ENCODE measurements around the gene SFXN2.
A peak's percentile ranks its signal among the peaks of the same experiment; 100 is the strongest.
"Not testable (repeated sequence)": the region's sequence is repeated elsewhere in the genome, so short reads cannot be mapped to it uniquely, and the experiment has no call there.

The SFXN2 gene

DNA sequence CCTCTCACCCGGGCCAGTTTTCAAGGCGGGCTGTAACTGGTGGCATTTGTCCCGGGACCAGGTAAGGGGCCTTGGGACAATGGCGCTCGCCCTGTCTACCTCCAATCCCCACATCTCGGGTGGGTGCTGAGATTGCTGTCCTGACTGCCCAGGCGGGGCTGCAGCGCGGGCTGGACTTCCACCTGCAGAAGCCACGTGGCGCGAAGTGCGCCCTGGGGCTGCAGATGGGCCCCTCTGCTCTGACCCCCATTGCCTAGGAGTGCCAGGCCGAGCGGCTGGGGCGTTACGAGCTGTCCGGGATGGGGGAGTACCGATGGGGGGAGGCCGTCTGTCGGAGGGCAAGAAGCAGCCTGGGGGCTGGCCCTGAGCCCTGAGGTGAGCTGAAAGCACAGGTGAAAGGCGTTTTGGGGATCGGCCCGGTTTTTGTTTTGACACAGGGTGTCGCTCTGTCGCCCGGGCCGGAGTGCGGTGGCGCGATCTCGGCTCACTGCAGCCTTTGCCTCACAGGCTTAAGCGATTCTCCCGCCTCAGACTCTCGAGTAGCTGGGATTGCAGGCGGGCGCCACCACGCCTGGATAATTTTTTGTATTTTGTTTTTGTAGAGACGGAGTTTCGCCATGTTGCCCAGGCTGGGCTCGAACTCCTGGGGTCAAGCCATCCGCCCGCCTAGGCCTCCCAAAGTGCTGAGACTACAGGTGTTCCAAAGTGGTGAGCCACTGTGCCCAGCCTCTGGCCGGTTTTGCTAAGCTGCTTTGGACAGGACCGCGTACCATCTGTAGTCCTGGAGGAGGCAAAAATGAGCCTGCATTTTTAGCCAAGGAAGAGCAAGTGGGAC lies at the start of gene SFXN2:
Gene SFXN2, plus strand, starts transcription at position 16 of the 835 bp plus-strand sequence. CDS start 12,001 bp downstream, outside the sequence.
- DNase-seq (ENCODE audit: low read depth), result no peak

- DNase-seq (ENCODE audit: low read depth), result no peak
These were observed 48.4 kb upstream of the SFXN2 start for GRCh38 chr10:102665904-102666509.

DNA sequence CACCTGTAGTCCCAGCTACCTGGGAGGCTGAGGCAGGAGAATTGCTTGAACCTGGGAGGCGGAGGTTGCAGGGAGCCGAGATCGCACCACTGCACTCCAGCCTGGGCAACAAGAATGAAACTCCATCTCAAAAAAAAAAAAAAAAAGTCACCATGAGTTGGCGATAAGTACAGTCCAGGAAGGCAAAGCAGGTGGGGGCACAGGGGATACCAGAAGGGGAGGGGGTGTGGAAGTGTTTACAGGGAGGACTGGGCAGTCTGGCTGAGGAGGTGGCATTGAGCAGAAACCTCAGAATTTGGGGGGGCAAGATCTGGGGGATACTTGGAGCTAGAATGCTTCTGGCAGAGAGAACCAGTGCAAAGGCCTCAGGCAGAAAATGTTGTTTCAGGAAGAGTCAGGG lies 47.0 kb upstream of the SFXN2 start:
- DNase-seq (ENCODE audit: low read depth), result not testable (repeated sequence)

DNA sequence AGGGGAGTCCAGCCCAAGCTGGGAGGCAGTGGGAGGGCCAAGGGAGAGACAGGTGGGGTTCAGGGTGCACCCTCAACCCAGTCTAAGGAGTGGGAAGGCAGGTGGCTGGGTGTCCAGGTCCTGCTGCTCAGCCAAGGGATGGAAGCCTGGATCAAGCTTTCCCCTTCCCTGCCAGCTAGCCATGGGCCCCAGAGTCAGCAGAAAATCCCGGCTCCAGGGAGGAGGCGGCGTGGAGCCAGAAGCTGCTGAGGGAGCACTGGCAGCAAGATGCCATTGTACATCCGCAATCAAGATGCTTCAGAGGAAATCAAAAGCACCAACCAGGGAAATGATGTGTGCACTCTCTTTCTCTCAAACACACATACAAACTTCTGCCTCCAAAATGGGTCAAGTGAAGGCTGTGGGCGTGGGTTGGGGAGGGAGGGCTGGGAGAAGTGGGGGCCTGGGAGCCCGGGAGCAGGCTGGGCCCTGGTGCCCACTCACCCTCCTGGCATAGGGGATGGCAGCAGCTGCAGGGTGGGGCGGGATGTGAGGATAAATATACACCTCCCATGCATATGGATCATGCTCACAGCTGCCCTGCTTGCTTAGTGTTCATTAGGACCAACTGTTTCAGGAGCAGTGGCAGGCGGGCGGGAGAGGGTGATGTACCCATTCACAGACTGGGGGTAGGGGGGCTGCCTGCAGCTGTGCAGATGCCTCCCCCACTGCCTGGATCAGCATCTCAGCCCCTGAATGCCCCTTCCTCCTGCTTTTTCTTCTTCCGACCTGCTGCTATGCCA lies 45.9 kb upstream of the SFXN2 start:
- DNase-seq (ENCODE audit: low read depth), result no peak

DNA sequence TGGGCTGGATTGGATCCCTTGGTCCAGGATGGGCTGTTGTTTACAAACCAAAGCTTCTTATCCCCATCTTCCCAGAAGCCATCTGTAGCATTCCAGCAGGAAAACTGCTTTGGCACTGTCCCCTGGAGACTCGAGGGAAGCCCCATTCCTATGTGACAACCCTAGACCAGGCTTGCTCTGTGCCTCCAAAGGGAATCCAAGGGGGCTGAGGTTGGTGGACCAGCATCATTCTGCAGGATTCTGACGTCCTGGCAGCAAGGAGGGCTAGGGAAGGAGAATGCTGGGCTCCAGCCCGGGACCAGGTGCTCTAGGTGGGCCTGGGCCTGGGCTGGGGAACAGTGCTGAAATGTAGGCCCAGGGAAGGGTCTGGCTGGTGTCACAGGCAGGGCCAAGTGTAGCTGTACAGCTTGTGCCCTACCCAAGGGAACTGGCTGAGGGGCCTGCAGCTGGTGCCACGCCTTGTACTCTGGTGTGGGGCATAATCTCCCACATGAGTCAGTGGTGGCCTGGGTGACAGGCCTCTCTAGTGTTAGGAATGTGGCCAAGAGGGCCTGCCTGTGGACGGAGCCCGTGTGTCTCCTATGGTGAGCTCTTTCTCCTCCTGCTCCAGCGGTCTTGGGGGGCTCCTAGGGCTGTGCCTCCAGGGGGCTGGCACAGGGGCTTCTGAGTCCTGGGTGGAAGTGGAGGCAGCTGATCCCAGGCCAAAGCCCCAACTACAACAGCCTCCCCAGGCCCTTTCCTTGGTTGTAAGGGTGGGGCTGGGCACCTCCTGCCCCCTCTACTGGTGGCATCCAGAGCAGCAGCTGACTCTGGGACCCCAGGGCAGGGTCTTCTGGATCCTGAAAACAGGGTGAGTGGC lies 45.0 kb upstream of the SFXN2 start:
- no peak for DNase-seq (ENCODE audit: low read depth)

- DNase-seq (ENCODE audit: low read depth), result no peak
These were observed 44.3 kb upstream of the SFXN2 start for GRCh38 chr10:102670065-102670670.

GRCh38 chr10:102670871-102671434 lies 43.5 kb upstream of the SFXN2 start:
- no peak for DNase-seq (ENCODE audit: low read depth)

- no peak for DNase-seq (ENCODE audit: low read depth)
These were observed 41.1 kb upstream of the SFXN2 start for GRCh38 chr10:102673236-102673818.

DNA sequence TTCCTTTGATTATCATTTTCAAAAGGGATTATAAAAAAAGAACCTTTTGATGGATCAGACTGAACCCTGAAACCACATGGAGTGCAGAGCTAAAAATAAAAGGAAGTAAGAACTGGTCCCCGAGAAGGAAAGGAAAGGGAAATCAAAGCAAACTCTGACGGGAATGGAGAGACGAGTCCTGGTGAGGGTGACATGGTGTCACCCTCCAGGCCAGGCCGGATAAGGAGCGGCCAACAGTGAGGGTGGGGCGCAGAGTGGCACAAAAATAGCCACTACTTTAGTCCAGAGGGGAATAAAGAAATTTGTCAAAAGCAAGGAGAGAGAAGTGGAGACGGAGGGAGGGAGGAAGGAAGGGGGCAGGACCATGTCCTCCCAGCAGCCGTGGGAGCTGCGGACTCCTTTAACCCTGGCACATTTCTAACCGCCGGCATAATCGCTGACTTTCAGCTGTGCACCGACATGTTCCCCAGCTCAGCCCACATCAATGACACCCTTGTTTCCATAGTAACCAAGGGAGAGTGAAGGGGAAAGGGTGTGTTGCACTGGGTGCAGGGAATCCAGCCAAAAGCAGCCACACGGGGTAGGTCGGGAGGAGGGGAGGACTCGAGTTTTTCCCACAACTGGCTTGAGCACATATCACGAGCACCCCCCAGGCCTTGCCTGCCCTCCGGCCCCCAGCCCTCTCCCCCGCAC lies 40.5 kb upstream of the SFXN2 start:
- DNase-seq (ENCODE audit: low read depth), result no peak

DNA sequence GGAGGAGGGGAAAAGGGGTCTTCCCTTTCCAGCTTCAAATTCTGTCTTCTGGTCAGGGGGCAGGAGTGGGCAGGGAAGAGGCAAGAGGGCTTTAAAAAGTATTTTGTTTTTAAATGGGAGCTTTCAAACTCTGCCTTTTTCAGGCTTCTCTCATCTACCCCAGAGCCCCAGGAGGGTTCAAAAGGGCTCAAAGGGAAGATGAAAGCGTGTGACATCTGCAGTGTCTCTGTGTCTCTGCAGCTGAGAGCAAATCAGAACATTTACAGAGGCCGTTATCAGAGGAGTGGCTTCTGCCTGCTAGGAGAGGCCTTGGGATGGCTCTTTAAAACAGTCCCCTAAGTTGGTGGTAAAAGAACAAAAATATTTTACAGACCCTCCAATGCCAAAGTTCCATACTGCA lies 39.9 kb upstream of the SFXN2 start:
- DNase-seq (ENCODE audit: low read depth), result no peak

- DNase-seq (ENCODE audit: low read depth), result no peak
These were observed 39.3 kb upstream of the SFXN2 start for GRCh38 chr10:102675011-102675665.

GRCh38 chr10:102675666-102676533 lies 38.5 kb upstream of the SFXN2 start:
- peak; percentile 85 for DNase-seq (ENCODE audit: low read depth)

- no peak for DNase-seq (ENCODE audit: low read depth)
These were observed 37.7 kb upstream of the SFXN2 start for GRCh38 chr10:102676534-102677315.

- DNase-seq (ENCODE audit: low read depth), result no peak
These were observed 36.9 kb upstream of the SFXN2 start for GRCh38 chr10:102677331-102678067.

- no peak for DNase-seq (ENCODE audit: low read depth)
These were observed 36.4 kb upstream of the SFXN2 start for GRCh38 chr10:102678068-102678400.

- no peak for DNase-seq (ENCODE audit: low read depth)
These were observed 35.6 kb upstream of the SFXN2 start for GRCh38 chr10:102678842-102679289.

DNA sequence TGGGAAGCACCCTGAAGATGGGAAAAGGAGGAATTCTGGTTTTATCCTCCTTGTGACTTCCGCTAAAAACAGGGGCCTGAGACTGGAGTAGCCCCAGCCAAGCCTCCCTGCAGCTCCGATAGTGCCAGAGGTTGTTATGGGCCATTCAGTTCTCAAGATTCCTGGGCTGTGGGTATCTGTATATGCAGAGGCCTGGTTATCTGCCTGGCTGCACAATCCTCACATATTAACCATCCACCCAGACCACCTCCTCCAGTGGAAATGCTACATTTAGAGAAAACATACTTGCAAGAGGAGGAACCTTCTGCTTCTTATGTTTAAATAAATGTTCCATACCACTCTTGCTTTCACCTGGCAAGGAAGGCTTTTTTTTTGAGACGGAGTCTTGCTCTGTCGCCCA lies 34.8 kb upstream of the SFXN2 start:
- no peak for DNase-seq (ENCODE audit: low read depth)
